HG03060 (cell line): Measurements from ENCODE around the gene SBNO2.

Experiments used
- ATAC-seq: cut with Tn5 transposase; IDR thresholded peaks from one replicate; pipeline ENCODE4 v1.9.1; 2021; ENCODE audit warnings: low read depth, moderate number of reproducible peaks; ENCODE audit not compliant: unreplicated experiment

SBNO2 gene

GRCh38 chr19:1081301-1082164 lies 92.5 kb downstream of the SBNO2 start:
- no peak for ATAC-seq

GRCh38 chr19:1080360-1081161 lies 93.5 kb downstream of the SBNO2 start:
- no peak for ATAC-seq

- ATAC-seq: no peak
These were observed 94.4 kb downstream of the SBNO2 start for GRCh38 chr19:1079566-1080111.

- peak; percentile 40 for ATAC-seq
These were observed 97.1 kb downstream of the SBNO2 start for GRCh38 chr19:1076951-1077350.

GRCh38 chr19:1076046-1076386 lies 98.1 kb downstream of the SBNO2 start:
- ATAC-seq: no peak

- ATAC-seq: no peak
These were observed 99.4 kb downstream of the SBNO2 start for GRCh38 chr19:1074544-1075283.

GRCh38 chr19:1073956-1074517 lies 100.0 kb downstream of the SBNO2 start:
- no peak for ATAC-seq

- no peak for ATAC-seq
These were observed 100.8 kb downstream of the SBNO2 start for GRCh38 chr19:1073063-1073955.

- no peak for ATAC-seq
These were observed 101.6 kb downstream of the SBNO2 start for GRCh38 chr19:1072371-1073015.

GRCh38 chr19:1070931-1071791 lies 102.9 kb downstream of the SBNO2 start:
- ATAC-seq: no peak

GRCh38 chr19:1070576-1070930 lies 103.5 kb downstream of the SBNO2 start:
- ATAC-seq: no peak

GRCh38 chr19:1069009-1069779 lies 104.9 kb downstream of the SBNO2 start:
- ATAC-seq: no peak

- ATAC-seq: no peak
These were observed 105.8 kb downstream of the SBNO2 start for GRCh38 chr19:1068009-1069001.

- ATAC-seq: no peak
These were observed 106.6 kb downstream of the SBNO2 start for GRCh38 chr19:1067341-1067957.

- ATAC-seq: no peak
These were observed 107.2 kb downstream of the SBNO2 start, which contains the start of gene ARHGAP45 for GRCh38 chr19:1066748-1067340. TSS of gene ARHGAP45 (plus strand) at chr19:1067167. CDS start at chr19:1067406, 239 bp downstream.
